Pons (tissue), 1 donor: ENCODE measurements around the gene EXOC2.

Experiments
- DNase-seq: peaks from one replicate; pipeline ENCODE4 v3.0.0-alpha.2; 2016; ENCODE audit warnings: low spot score

The EXOC2 gene

DNA sequence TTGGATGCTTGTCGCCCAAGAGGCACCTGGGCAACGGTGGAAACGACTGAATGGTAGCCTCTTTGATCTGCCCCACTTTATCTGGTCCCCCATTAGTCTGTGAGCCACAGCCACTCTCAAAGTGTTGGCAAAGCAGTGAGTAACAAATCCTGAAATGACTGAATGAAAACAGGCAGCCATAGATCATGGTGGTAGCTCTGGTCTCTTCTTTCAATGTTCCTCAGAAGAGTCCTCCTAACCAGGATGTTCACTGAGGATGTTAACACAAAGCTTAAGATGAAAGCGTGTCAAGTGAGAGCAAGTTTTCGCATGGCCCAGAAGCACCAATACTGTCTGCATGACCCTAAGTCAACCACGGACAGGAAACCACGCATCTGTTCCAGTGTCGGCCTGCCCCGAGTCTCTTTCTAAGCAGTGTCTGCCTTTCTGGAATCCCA, 194.1 kb downstream of the EXOC2 start:
- no peak for DNase-seq

DNA sequence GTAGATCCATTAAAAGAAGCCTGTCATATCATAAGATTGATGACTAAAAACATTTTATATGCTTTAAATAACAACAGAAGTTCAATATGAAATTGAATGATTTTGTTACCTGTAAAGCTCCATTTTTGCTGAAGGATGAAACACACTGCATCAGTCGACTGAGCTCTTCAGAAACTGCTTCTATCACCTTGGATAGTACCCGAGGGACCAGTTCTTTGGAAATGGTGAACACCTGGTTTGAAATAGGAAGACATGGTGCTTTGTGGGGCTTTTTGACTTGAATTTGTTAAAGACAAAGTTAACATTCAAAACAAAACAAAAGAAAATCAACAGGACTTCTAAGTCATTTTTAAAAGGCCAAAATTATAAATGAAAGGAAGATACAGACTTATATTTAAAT, 195.7 kb downstream of the EXOC2 start:
- no peak for DNase-seq

DNA sequence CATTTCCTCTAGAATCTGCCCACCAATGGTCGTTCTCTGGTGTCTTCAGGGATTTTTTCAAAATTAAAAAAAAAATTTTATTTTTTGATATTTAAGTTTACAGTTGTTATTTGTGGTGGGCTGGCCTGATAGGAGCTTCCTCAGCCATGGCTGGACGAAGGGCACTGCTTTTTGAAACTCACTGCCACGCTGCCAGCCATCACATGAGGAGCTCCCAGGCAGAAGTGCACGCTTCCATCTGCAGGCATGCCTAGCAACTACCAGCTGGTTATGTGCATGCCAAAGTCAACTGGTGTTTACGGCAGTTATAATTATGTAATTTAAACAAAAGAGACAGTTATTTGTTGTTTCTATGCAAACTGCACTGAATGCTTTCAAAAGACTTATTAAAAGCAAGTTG, 196.3 kb downstream of the EXOC2 start:
- no peak for DNase-seq

DNA sequence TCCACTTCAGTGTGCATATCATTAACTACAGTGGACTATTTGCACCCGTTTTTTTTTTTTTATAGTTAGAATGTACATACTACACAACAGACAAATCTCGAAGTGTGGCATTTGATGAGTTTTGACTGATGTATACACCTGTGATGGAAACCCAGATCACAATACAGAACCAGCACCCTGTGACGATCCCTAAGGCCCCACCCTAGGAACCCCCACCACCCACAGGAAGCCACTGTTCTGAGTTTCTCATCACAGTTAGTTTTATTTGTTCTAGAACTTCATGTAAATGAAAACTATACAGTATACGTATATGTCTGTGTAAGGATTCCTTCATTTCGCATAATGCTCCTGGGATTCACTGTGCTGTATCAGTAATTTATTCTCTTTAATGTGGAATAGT, 198.5 kb downstream of the EXOC2 start:
- DNase-seq: no peak

DNA sequence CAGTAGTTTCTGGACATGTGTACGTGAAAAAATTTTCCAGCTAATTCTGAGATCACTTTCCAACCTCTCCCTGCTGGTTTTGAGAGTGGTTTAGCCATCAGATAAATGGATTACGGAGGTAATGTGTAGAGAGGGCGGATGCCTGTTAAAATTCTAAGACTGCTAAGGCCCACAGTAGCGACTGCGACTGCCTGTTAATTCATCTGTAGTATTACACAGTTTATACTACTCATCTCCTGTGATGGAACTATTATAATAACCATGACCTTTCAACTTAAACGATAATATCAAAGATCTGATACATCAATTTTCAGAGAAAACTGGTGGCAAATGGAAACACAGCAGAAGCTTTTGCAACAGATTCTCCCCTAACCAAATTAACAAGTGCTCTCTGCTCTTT, 199.1 kb downstream of the EXOC2 start:
- DNase-seq: no peak

GRCh38 chr6:492816-493414, 200.0 kb downstream of the EXOC2 start:
- no peak for DNase-seq

DNA sequence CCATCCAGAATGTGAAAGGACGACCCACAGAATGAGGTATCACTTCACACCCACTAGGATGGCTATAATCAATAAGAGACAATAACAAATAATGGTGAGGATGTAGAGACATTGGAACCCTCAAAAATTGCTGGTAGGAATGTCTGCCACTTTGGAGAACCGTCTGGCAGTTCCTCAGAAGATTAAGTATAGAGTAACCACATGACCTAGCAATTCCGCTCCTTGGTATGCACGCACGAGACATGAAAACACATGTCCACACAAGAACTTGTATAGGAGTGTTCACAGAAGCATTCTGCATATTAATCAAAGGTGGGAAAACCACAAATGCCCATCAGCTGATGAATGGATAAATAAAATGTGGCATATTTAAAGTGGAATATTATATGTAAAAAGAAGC, 200.8 kb downstream of the EXOC2 start:
- DNase-seq: no peak

GRCh38 chr6:491233-491632, 201.7 kb downstream of the EXOC2 start:
- DNase-seq: no peak

DNA sequence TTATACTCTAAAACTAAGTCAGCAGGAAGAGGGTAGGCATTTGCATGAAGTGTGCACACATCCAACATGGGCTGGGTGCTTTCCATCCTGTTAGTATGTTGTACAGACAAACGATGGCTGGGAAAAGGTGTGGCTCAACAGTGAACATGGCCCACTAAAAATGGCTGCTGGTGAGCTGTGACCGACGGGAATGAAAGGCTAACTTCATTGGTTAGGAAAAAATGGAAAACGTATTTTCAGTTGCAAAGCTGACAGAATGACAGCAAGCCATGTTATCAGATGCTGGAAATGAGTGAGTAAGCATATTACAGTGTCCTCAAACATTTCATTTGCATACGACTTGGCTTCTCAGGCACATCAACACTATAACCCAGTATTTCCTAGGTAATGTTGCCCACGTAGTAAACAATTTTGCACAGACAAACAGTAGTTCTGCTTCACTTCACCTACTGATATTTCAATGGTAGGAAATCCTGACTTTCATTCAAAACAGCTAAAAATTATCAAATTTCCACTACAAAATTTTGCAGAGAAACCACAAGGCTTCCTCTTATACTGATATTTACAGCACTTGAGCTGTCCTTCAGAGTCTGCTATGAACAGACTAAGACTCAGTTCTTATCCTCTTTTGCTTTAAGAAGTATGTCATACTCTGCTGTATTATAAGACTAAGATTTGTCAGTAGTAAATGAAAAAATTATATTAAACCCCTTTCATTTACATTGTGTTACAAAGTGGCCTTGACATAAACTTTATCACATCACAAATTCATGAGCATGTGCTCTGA, 202.5 kb downstream of the EXOC2 start:
- DNase-seq: no peak

- no peak for DNase-seq
Observed at GRCh38 chr6:489762-490161, 203.2 kb downstream of the EXOC2 start.

DNA sequence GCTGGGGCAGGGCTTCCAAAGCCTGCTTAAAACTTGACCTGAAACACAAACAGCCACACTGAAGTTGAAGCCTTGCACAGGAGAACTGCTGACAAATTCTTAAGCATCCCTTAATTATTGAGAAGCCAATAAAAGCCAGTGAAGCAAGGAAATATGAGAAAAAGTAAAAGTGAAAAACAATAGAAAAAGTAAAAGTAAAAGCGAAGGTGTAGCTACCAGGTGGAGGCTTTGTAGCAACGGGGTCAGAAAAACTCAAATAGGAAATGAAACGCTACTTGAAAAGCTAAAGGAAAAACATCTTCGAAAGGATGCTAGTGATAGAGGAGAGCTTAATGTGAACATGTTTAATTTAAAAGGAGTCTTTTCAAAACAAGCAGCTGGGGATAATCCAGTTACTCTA, 203.9 kb downstream of the EXOC2 start:
- no peak for DNase-seq

DNA sequence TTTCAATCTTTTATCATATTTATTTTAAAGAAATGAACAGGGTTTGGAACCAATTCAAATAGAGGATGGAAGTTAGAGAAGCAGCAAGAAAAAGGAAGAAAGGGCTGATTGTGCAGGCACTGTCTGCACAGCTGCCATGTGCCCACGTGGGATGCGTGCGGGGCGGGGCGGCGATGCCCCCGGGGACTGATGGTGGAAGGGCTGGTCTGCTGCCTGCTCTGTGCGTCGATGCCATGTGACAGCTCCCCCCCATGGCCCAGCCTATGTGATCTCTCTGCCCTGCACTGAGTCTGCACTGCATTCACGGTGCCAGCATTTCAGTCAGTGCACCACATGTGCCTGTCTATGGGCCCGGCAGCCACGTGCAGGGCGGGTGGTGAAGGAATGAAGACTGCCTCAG, 205.0 kb downstream of the EXOC2 start:
- peak; percentile 90 for DNase-seq

- no peak for DNase-seq
Observed at GRCh38 chr6:485655-486170, 207.2 kb downstream of the EXOC2 start.

DNA sequence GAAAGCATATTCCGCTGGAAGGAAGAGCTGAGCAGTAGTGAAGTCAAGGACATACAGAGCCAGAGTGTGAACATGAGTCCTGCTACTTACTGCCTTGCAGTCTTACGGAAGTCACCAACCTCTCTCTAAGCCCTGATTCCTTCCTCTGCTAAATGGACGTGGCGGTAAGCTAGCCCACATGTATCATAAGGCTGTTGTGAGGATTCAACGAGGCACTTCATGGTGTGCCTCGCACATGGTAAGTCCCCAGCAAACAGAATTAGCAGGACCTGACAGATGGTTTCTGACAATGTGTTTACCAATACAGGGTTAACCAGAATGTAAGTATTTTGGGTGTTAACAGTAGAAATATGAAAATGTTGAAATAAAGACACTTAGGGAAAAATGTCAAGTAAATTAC, 208.2 kb downstream of the EXOC2 start:
- no peak for DNase-seq

DNA sequence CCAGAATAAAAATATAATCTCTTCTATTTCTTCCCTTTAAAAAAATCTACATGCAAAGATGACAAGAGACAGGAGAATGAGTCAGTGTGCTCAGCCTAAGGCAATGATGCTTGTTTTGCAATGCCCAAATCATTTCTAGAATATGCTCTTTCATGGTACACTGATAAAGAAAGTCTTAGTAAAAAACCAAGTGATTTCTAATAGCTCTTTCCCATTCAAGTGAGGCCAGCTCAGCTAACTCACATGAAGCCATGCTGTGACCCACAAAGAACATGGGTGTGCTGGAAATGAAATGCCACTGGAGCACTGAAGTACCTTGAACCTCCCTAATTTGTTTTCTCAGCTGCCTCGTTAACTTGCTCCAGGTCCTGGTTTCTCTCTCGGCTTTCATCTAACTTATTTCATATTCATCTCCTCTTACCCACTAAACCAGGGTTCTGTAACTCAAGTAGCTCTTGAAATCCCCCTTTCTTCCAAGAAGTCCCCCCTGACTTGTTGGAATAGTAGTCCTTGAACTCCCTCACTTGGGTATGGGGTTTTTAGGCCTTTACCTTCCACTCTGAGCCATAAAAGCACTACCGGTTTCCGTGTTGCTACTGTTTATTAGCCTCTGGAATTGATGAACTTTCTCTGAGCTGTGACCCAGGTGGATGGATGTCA, 208.7 kb downstream of the EXOC2 start:
- DNase-seq: no peak

- no peak for DNase-seq
Observed at GRCh38 chr6:475314-475713, 217.6 kb downstream of the EXOC2 start.

- DNase-seq: no peak
Observed at GRCh38 chr6:474453-475185, 218.3 kb downstream of the EXOC2 start.

DNA sequence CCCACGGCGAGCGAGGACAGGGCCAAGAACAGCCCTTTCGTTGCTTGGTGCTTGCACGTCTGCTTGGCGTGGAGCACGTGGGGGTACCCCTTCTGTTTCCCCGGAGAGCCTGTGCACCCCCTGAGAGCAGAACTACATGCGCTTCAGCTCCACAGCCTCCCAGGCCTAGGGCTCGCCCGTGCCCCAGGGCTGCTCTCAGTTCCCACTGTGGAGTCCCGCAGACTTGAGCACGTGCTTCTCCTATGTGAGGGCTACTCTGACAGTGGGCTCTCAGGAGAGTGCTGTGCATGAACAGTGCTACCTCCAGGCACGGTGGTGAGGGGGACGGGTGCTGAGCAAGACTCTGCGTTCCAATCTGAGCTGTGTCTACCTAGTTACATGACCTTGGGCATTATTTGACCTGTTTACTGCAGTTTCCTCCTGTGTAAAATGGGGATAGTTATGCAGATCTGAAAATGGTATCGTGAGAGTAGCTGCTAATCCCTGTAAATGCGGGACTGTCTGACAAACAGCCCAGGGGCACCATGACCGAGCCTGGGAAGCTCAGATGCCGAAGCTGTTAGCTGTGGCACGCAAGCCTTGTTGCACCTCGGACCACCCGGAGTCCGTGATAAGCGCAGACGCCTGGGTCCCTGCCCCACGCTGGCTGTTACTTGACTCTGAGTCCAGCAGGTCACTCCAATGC, 219.0 kb downstream of the EXOC2 start:
- no peak for DNase-seq

DNA sequence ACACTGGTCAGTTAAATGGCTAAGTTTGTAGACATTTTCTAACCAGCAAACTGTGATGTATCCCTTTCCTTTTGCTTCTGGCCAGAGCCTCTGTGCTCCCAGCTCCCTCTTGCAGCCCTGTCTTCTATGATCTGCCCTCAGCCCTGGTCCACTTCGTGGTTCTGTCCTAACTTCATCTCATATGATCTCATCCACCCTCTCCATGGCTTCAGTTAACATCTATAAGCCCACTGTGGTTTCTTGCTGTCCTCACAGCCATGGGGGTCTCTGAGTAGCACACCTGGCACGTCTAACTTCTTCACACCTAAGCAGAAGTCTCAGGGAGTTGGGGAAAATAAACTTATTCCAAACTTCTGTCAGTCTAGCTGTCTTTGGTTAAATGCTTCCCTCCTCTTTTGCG, 219.6 kb downstream of the EXOC2 start:
- no peak for DNase-seq

DNA sequence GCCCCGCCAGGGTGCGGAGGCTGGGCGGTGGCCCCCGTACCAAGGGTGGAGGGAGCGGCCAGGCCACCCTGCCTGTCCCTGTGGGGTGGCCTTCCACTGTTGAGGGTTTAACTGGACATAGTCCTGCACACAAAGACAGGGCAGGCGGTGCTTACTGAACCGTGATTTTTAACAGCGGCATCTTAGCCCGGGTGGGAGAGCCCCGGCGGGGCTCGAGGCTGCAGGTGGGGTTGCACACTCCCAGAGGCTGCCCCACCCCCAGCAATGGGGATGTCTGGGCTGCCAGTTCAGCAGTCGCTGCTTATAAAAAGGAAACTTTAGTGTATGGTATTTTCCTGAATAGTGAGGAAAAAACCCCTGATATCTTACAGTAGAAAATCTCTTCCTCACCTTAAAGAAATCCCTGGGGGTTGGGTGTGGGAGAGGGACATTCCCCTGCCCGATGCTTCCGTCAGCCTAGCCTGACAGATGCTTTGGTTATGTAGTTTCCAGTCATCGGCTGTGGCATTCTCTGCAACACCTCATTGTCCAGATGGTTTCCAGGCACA, 222.0 kb downstream of the EXOC2 start:
- DNase-seq: no peak

GRCh38 chr6:470051-470900, 222.7 kb downstream of the EXOC2 start:
- no peak for DNase-seq
